ENCODE data around the gene ST3GAL3. TPM values are rescaled to one million over a fixed set of nuclear protein-coding genes. Genes with fewer than 3 reads are reported as not detected.

ST3GAL3 gene
- total RNA-seq, 1 experiment from 2014 or later: 20.0 TPM

GRCh38 chr1:43953361-43953760 lies 246.0 kb downstream of the ST3GAL3 start:
- peaks cover 9% of the 10 kb centered on the region for H3K4me1 Mint-ChIP-seq (ENCODE audit: low read depth, unreplicated experiment)
- DNase-seq: no peak
- H3K36me3 Mint-ChIP-seq (ENCODE audit: insufficient read depth, unreplicated experiment): no peaks in the 10 kb centered on the region
- H3K4me3 Mint-ChIP-seq (ENCODE audit: low read depth, unreplicated experiment): no peak overlapping the region
- intact Hi-C loops (cut with micrococcal nuclease; ENCODE audit: unreplicated experiment): no loop called here
- BruUV-seq (replicated peaks): no TSS peak
- CTCF ChIA-PET: interaction anchor here (0.5 to 0.7 kb wide), 2 partner anchors 283 to 1602 kb away, joined by 3 read pairs; no protein-coding TSS in a partner anchor
- H3K27ac Mint-ChIP-seq (ENCODE audit: unreplicated experiment): no peak overlapping the region
- TF ChIP-seq CTCF (IDR thresholded peaks at IDR 0.05; ENCODE audit: unreplicated experiment): no peak
- no peaks in the 10 kb centered on the region for H3K9me3 Mint-ChIP-seq (ENCODE audit: low read depth, unreplicated experiment)
- no peaks in the 10 kb centered on the region for H3K27me3 Mint-ChIP-seq (ENCODE audit: unreplicated experiment)

GRCh38 chr1:43954036-43954435 lies 246.7 kb downstream of the ST3GAL3 start:
- DNase-seq: no peak
- Mint-ChIP-seq H3K27me3 (ENCODE audit: unreplicated experiment) (no peaks in the 10 kb centered on the region), H3K9me3 (ENCODE audit: low read depth, unreplicated experiment) (no peaks in the 10 kb centered on the region), H3K4me1 (ENCODE audit: low read depth, unreplicated experiment) (peaks cover 9% of the 10 kb centered on the region), H3K4me3 (ENCODE audit: low read depth, unreplicated experiment) (no peak overlapping the region), H3K27ac (ENCODE audit: unreplicated experiment) (no peak overlapping the region), H3K36me3 (ENCODE audit: insufficient read depth, unreplicated experiment) (no peaks in the 10 kb centered on the region)
- intact Hi-C loops (cut with micrococcal nuclease; ENCODE audit: unreplicated experiment): no loop called here
- CTCF ChIA-PET: interaction anchor here (0.7 kb wide), 1 partner anchor 1602 kb away, joined by 3 read pairs; no protein-coding TSS in a partner anchor
- BruUV-seq (replicated peaks): no TSS peak
- TF ChIP-seq CTCF (IDR thresholded peaks at IDR 0.05; ENCODE audit: unreplicated experiment): no peak

- CTCF ChIA-PET: interaction anchor here (0.6 kb wide), 1 partner anchor 434 kb away, joined by 3 read pairs; no protein-coding TSS in a partner anchor
- no peaks in the 10 kb centered on the region for H3K27me3 Mint-ChIP-seq (ENCODE audit: unreplicated experiment)
- no peak for DNase-seq
- no peak overlapping the region for H3K4me3 Mint-ChIP-seq (ENCODE audit: low read depth, unreplicated experiment)
- H3K4me1 Mint-ChIP-seq (ENCODE audit: low read depth, unreplicated experiment): no peaks in the 10 kb centered on the region
- intact Hi-C loops (cut with micrococcal nuclease; ENCODE audit: unreplicated experiment): no loop called here
- H3K27ac Mint-ChIP-seq (ENCODE audit: unreplicated experiment): no peak overlapping the region
- no TSS peak for BruUV-seq (replicated peaks)
- no peaks in the 10 kb centered on the region for H3K36me3 Mint-ChIP-seq (ENCODE audit: insufficient read depth, unreplicated experiment)
- TF ChIP-seq CTCF (IDR thresholded peaks at IDR 0.05; ENCODE audit: unreplicated experiment): no peak
- H3K9me3 Mint-ChIP-seq (ENCODE audit: low read depth, unreplicated experiment): no peaks in the 10 kb centered on the region
These were observed 248.9 kb downstream of the ST3GAL3 start for GRCh38 chr1:43956234-43956633.

DNA sequence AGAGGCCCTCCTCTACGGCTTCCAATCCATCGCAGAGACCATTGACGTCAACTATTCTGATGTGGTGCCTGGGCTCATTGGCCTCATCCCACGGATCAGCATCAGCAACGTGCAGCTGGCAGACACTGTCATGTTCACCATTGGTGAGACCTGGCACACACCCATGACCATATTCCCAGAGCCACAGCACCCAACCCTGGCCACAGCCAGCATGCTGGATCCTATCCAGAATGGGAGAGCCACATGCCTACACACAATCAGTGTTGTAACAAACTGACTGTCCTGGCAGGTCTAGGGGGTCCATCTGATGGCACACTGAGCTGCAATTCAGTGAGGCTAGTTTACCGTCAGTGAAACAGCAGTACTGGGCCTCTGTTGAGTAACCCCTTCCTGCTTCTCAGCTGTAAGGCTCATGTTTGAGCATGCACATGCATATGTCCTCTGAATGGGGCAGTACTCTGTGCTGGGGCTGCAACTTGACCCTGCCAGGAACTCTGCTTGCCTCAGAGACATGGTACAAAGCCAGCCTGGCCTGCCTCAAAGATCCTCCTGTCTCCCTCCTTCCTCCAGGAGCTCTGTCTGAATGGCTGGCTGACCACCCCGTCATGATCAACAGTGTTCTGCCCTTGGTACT lies 250.2 kb downstream of the ST3GAL3 start:
- H3K36me3 Mint-ChIP-seq (ENCODE audit: insufficient read depth, unreplicated experiment): no peaks in the 10 kb centered on the region
- intact Hi-C loops (cut with micrococcal nuclease; ENCODE audit: unreplicated experiment): no loop called here
- BruUV-seq (replicated peaks): no TSS peak
- no peak overlapping the region for H3K27ac Mint-ChIP-seq (ENCODE audit: unreplicated experiment)
- no peak for DNase-seq
- H3K27me3 Mint-ChIP-seq (ENCODE audit: unreplicated experiment): no peaks in the 10 kb centered on the region
- TF ChIP-seq CTCF (IDR thresholded peaks at IDR 0.05; ENCODE audit: unreplicated experiment): no peak
- H3K9me3 Mint-ChIP-seq (ENCODE audit: low read depth, unreplicated experiment): no peaks in the 10 kb centered on the region
- no peaks in the 10 kb centered on the region for H3K4me1 Mint-ChIP-seq (ENCODE audit: low read depth, unreplicated experiment)
- no peak overlapping the region for H3K4me3 Mint-ChIP-seq (ENCODE audit: low read depth, unreplicated experiment)
- CTCF ChIA-PET: no interaction called here
